Stimulated activated CD8-positive, alpha-beta memory T cell treated with anti-CD3 and anti-CD28 coated beads, Interleukin-4, amount 100 ng/mL, for 24 hours (primary cell): Measurements from ENCODE around the gene TCERG1L.
"Not testable (repeated sequence)": the region's sequence is repeated elsewhere in the genome, so short reads cannot be mapped to it uniquely, and the experiment has no call there.

Experiments used
- DNase-seq: peaks from one replicate; pipeline ENCODE4 v3.0.0-alpha.2; 2020; ENCODE audit warnings: low read depth

TCERG1L gene

DNA sequence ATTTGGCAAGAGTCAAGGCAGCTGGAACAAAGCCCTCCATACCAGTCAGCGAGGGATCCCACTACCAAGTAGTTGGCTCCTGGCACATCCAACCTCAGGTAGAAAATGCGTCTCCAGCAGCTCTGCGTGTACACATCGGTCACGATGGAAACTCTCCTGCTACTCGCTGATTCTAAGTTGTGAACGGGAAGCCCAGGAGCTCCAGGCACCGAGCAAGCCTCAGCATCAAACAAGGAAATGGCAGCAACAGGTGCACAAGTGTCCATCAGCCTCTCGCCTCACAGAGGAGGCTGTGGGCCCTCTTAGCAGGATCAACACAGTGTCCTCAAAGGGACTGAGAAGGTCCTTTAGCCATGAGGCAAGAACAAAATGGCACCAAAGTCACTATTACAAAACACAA lies 127.0 kb downstream of the TCERG1L start:
- no peak for DNase-seq

DNA sequence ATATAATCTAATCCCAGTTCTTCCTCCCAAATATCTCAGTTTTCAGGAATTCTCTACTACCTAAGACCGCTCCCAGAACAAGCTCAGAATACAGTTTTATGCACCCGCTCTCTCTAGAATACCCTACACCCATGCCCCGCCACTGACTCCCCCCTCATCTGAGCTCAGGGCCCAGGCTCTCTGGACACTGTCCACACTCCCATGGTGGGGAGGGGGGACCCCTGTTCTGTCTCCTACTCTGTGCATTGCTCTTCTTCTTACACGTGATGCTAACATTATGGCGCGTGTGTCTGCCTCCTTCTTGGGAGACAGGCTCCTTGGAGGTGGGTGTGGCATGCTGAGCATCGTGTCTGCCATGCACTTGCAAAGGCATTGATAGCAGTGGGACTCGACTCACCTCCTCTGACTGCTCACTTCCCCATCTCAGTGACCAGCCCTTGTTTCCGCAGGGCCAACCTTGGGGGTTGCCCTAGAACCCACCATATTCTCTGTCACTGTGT lies 127.9 kb downstream of the TCERG1L start:
- DNase-seq: no peak

- no peak for DNase-seq
Observed at GRCh38 chr10:131181456-131181855, 130.1 kb downstream of the TCERG1L start.

GRCh38 chr10:131180740-131181415 lies 130.6 kb downstream of the TCERG1L start:
- no peak for DNase-seq

- no peak for DNase-seq
Observed at GRCh38 chr10:131180086-131180485, 131.4 kb downstream of the TCERG1L start.

GRCh38 chr10:131179361-131179760 lies 132.2 kb downstream of the TCERG1L start:
- DNase-seq: no peak

GRCh38 chr10:131178521-131179331 lies 132.8 kb downstream of the TCERG1L start:
- no peak for DNase-seq

DNA sequence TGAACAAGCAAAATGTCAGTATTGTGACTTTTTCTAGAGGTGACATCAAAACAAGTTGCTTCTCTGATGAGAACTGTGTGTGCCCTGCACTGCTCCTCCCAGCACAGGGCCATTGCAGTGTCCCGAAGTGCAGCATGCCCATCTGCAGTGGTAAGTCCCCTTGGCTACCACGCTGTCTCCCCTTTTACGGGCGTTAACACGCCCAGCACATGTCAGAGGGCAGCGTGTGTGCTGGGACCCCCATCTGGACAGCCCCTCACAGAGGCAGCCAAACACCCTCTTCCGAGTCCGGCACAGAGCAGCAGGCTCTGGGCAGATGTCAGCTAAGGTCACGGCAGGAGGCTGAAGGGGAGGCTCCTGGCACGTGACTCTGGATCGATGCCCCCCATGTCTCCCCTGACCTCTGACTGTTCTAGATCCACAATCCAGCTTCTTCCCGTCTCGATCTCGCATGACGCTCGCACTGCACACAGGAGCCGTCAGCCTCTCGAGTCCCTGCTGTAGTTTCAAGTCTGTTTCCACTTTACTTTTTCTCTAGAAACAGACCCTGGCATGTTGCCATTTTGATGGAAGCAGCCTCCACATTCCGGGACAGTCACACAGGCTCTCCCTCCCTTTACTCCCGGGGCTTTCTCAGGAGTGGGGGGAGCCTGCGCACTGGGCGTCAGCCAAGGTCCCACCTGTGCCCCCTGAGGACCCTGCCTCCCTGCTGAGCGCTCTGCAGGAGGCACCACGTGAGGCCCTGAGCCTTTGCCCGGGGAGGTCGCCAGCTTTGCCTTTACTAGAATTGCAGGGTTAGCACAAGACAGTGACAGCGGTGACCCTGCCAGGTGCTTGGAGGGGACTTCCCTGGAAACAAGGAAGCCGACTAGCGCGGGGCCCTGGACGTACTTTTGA lies 133.8 kb downstream of the TCERG1L start:
- DNase-seq: no peak

- no peak for DNase-seq
Observed at GRCh38 chr10:131176907-131177306, 134.6 kb downstream of the TCERG1L start.

DNA sequence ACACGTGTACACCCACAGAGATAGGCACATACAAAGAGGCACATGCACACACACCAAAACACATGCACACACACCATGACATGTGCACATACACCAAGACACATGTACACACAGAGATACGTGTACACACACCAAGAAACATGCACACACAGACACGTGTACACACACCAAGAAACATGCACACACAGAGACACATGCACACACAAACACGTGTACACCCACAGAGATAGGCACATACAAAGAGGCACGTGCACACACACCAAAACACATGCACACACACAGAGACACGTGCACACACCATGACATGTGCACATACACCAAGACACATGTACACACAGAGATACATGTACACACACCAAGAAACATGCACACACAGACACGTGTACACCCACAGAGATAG lies 135.2 kb downstream of the TCERG1L start:
- DNase-seq: not testable (repeated sequence)

- no peak for DNase-seq
Observed at GRCh38 chr10:131175891-131176290, 135.6 kb downstream of the TCERG1L start.

DNA sequence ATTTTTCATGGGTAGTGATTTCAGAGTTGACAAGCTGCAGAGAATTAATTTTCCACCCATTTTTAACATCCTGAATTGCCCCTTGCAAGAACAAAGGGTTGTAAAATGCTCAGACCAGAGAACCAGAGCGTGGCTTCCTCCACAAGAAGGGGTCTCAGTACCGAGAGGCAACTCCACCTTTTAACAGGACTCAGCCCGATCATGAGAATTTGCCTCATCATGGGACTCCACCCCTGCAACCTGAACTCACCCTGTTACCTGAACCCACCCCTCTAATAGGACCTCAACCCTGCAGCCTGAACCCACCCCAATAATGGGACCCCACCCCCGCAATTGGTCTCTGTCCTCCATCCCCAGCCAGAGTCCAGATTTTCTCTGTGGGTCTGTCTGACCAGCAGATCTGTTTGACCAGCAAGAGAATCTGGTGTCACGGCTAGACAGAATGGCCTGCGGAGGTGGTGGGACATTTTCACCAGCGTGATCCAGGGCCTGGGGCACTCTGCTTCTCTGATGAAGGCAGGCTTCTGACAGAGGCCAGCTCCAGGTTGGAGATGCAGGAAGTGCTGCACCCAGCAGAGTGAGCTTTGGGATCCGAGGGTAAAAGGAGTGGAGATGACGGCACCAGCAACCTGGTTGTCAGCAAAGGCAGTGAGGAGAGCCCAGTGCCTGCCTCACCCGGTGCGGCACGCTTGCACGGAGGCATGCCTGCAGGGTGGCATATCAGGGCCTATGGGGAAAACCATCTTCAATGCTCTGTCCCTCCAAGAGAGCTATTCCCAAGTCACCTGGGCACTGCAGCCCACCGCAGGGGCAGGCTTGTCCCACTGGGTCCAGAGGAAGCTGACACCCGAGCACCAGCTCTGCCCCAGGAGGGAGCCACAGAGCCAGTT lies 136.6 kb downstream of the TCERG1L start:
- DNase-seq: no peak

DNA sequence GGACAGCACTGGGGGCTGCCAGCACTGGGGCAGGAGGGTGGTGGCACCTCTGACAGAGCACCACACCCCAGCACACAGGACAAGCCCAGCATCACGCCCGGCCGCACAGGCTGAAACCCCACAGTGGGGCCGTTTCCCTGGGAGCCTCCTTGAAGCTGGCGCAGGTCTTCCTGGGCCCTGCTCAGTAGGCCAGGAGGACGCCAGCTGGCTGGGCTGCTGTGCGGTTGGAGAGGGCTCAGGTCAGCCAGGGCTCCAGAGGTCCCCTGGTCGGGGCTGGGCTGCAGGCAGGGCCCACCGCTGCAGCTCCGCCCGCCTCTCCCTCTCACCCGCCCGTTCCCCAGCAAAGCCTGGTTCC lies 137.3 kb downstream of the TCERG1L start:
- no peak for DNase-seq

- no peak for DNase-seq
Observed at GRCh38 chr10:131173484-131174210, 137.9 kb downstream of the TCERG1L start.

- no peak for DNase-seq
Observed at GRCh38 chr10:131172433-131172832, 139.1 kb downstream of the TCERG1L start.

GRCh38 chr10:131169146-131169545 lies 142.4 kb downstream of the TCERG1L start:
- DNase-seq: no peak

GRCh38 chr10:131168238-131168875 lies 143.2 kb downstream of the TCERG1L start:
- no peak for DNase-seq

GRCh38 chr10:131167036-131167860 lies 144.3 kb downstream of the TCERG1L start:
- DNase-seq: no peak

GRCh38 chr10:131166486-131166885 lies 145.0 kb downstream of the TCERG1L start:
- no peak for DNase-seq
